OCI-M2 (cell line): ENCODE results near the gene MYCBP2.
A peak's percentile ranks its signal among the peaks of the same experiment; 100 is the strongest.
"Not testable (repeated sequence)": the region's sequence is repeated elsewhere in the genome, so short reads cannot be mapped to it uniquely, and the experiment has no call there.

ENCODE experiments used
- DNase-seq: peaks from one replicate; lab custom pipeline; 2025; ENCODE audit not compliant: unreplicated experiment; lab: John Stamatoyannopoulos, UW

MYCBP2 gene

GRCh38 chr13:77337159-77337558 lies 10.3 kb upstream of the MYCBP2 start:
- no peak for DNase-seq

- no peak for DNase-seq
These were observed 8.6 kb upstream of the MYCBP2 start for GRCh38 chr13:77335543-77335942.

- DNase-seq, result no peak
These were observed 6.7 kb upstream of the MYCBP2 start for GRCh38 chr13:77333594-77333993.

- no peak for DNase-seq
These were observed 4.5 kb upstream of the MYCBP2 start for GRCh38 chr13:77331421-77331820.

GRCh38 chr13:77329911-77330584 lies 3.2 kb upstream of the MYCBP2 start:
- DNase-seq, result no peak

- DNase-seq, result peak; percentile 30
These were observed 2.4 kb upstream of the MYCBP2 start for GRCh38 chr13:77329133-77329910.

- DNase-seq, result no peak
These were observed 1.9 kb upstream of the MYCBP2 start for GRCh38 chr13:77328819-77329132.

- DNase-seq, result no peak
These were observed 1.4 kb downstream of the MYCBP2 start for GRCh38 chr13:77325371-77325980.

- DNase-seq, result no peak
These were observed 3.0 kb downstream of the MYCBP2 start for GRCh38 chr13:77323858-77324257.

- DNase-seq, result no peak
These were observed 7.4 kb downstream of the MYCBP2 start for GRCh38 chr13:77319536-77319935.

GRCh38 chr13:77318741-77319140 lies 8.2 kb downstream of the MYCBP2 start:
- DNase-seq, result no peak

GRCh38 chr13:77316430-77316829 lies 10.5 kb downstream of the MYCBP2 start:
- no peak for DNase-seq

- DNase-seq, result not testable (repeated sequence)
These were observed 11.4 kb downstream of the MYCBP2 start for GRCh38 chr13:77315509-77315908.

GRCh38 chr13:77313923-77314322 lies 13.0 kb downstream of the MYCBP2 start:
- no peak for DNase-seq

GRCh38 chr13:77312311-77312710 lies 14.6 kb downstream of the MYCBP2 start:
- DNase-seq, result no peak

- DNase-seq, result no peak
These were observed 16.2 kb downstream of the MYCBP2 start for GRCh38 chr13:77310579-77311279.

- DNase-seq, result no peak
These were observed 16.7 kb downstream of the MYCBP2 start for GRCh38 chr13:77310161-77310560.

GRCh38 chr13:77309254-77309653 lies 17.6 kb downstream of the MYCBP2 start:
- DNase-seq, result no peak

GRCh38 chr13:77306458-77306857 lies 20.4 kb downstream of the MYCBP2 start:
- no peak for DNase-seq

GRCh38 chr13:77305266-77305665 lies 21.6 kb downstream of the MYCBP2 start:
- DNase-seq, result no peak

- no peak for DNase-seq
These were observed 26.5 kb downstream of the MYCBP2 start for GRCh38 chr13:77300176-77301037.
